IMR-90 (cell line): Measurements from ENCODE around the gene CYP11A1. TPM values are rescaled to one million over a fixed set of nuclear protein-coding genes. Genes with fewer than 3 reads are reported as not detected.
A peak's percentile ranks its signal among the peaks of the same experiment; 100 is the strongest.

ENCODE experiments used
- ATAC-seq: fragments of 200-7000 bp; cut with Tn5 transposase; 2 replicates; pipeline ENCODE4 v1.9.1; 2020; ENCODE audit warnings: low read depth, mild to moderate bottlenecking, moderate library complexity
- BruUV-seq: library from RNA; stranded (reverse); fragments of 400-500 nt; replicated peaks from 2 replicates; lab custom pipeline; 2021; lab: Mats Ljungman, UMichigan
- CTCF ChIA-PET: fragments of 300-600 bp; formaldehyde crosslinking; extraction: SDS; loops from one replicate; lab custom pipeline; 2021; ENCODE audit warnings: antibody characterized with exemption; lab: Yijun Ruan, JAX
- POLR2A ChIA-PET: fragments of 300-600 bp; sonication (Branson Sonifier 250); formaldehyde crosslinking; loops from one replicate; lab custom pipeline; 2022; ENCODE audit warnings: antibody characterized with exemption; ENCODE audit not compliant: unreplicated experiment; lab: Charles Lee
- DNase-seq: peaks from one replicate; pipeline ENCODE4 v3.0.0; 2013
- H2AFZ ChIP-seq: replicated peaks from 2 replicates; pipeline ENCODE3; 2013; ENCODE audit warnings: low read length, mild to moderate bottlenecking; ENCODE audit not compliant: poor library complexity
- H2AK5ac ChIP-seq: 2 replicates; pipeline ENCODE4 v1.6.1; 2013; ENCODE audit warnings: low read depth, low read length, inconsistent platforms
- H2AK9ac ChIP-seq: replicated peaks from 2 replicates; pipeline ENCODE3; 2013; ENCODE audit warnings: mild to moderate bottlenecking, low read depth, low read length, moderate library complexity; ENCODE audit not compliant: poor library complexity
- H2BK120ac ChIP-seq: 2 replicates; pipeline ENCODE4 v1.6.1; 2013; ENCODE audit warnings: low read depth, low read length, inconsistent platforms
- H2BK15ac ChIP-seq: 3 replicates; pipeline ENCODE4 v1.6.1; 2013; ENCODE audit warnings: low read depth, low read length, inconsistent platforms
- H2BK20ac ChIP-seq: 2 replicates; pipeline ENCODE4 v1.6.1; 2013; ENCODE audit warnings: low read depth, mild to moderate bottlenecking, inconsistent platforms, low read length, moderate library complexity
- H2BK5ac ChIP-seq: 2 replicates; pipeline ENCODE4 v1.6.1; 2013; ENCODE audit warnings: mild to moderate bottlenecking, low read depth, low read length, inconsistent platforms; ENCODE audit not compliant: poor library complexity, severe bottlenecking
- H3K14ac ChIP-seq: replicated peaks from 2 replicates; pipeline ENCODE4 v1.6.1; 2013; ENCODE audit warnings: low read depth, low read length, inconsistent platforms
- H3K18ac ChIP-seq: 2 replicates; pipeline ENCODE4 v1.6.1; 2013; ENCODE audit warnings: low read depth, low read length, control low read depth
- H3K23ac ChIP-seq: 2 replicates; pipeline ENCODE4 v1.6.1; 2013; ENCODE audit warnings: low read depth, low read length, inconsistent platforms
- H3K27ac ChIP-seq: 2 replicates; pipeline ENCODE4 v1.5.1; 2013; ENCODE audit warnings: mild to moderate bottlenecking, control low read depth, low read length; ENCODE audit not compliant: insufficient read depth
- H3K27me3 ChIP-seq: 2 replicates; pipeline ENCODE4 v1.6.1; 2013; ENCODE audit warnings: low read length; ENCODE audit not compliant: control insufficient read depth, insufficient read depth
- H3K36me3 ChIP-seq: 2 replicates; pipeline ENCODE4 v1.6.1; 2013; ENCODE audit warnings: low read length, mixed read lengths; ENCODE audit not compliant: control insufficient read depth, insufficient read depth
- H3K4ac ChIP-seq: 2 replicates; pipeline ENCODE4 v1.6.1; 2013; ENCODE audit warnings: low read depth, low read length, inconsistent platforms
- H3K4me1 ChIP-seq: 2 replicates; pipeline ENCODE4 v1.6.1; 2013; ENCODE audit warnings: low read length, mixed read lengths; ENCODE audit not compliant: control insufficient read depth, insufficient read depth
- H3K4me2 ChIP-seq: 2 replicates; pipeline ENCODE4 v1.6.1; 2013; ENCODE audit warnings: low read depth, mild to moderate bottlenecking, control low read depth, low read length, moderate library complexity
- H3K4me3 ChIP-seq: 2 replicates; pipeline ENCODE4 v1.5.1; 2013; ENCODE audit warnings: low read depth, mild to moderate bottlenecking, control low read depth, low read length, moderate library complexity; ENCODE audit not compliant: insufficient read depth
- H3K56ac ChIP-seq: 2 replicates; pipeline ENCODE4 v1.6.1; 2013; ENCODE audit warnings: low read length, inconsistent platforms; ENCODE audit not compliant: insufficient read depth; ENCODE audit errors: extremely low read depth
- H3K79me1 ChIP-seq, 2 experiments: 2 replicates each; pipeline ENCODE4 v1.6.1; 2013; ENCODE audit warnings: low read length in 2 of 2, inconsistent platforms in 1 of 2, low read depth in 1 of 2
- H3K9ac ChIP-seq: 2 replicates; pipeline ENCODE4 v1.6.1; 2013; ENCODE audit warnings: low read depth, low read length, control low read depth
- H3K9me1 ChIP-seq: 2 replicates; pipeline ENCODE4 v1.6.1; 2013; ENCODE audit warnings: low read length, inconsistent platforms; ENCODE audit not compliant: insufficient read depth
- H3K9me3 ChIP-seq: 2 replicates; pipeline ENCODE4 v1.6.1; 2013; ENCODE audit warnings: low read length; ENCODE audit not compliant: control insufficient read depth, insufficient read depth
- H4K20me1 ChIP-seq: 2 replicates; pipeline ENCODE4 v1.6.1; 2013; ENCODE audit warnings: low read length, inconsistent platforms; ENCODE audit not compliant: insufficient read depth
- H4K5ac ChIP-seq: 2 replicates; pipeline ENCODE4 v1.6.1; 2013; ENCODE audit warnings: mild to moderate bottlenecking, low read depth, low read length, control low read depth
- H4K8ac ChIP-seq, 2 experiments: 2 replicates each; pipeline ENCODE4 v1.6.1; 2013; ENCODE audit warnings: low read depth in 2 of 2, low read length in 2 of 2, control low read depth in 1 of 2, inconsistent platforms in 1 of 2
- H4K91ac ChIP-seq: 2 replicates; pipeline ENCODE4 v1.6.1; 2013; ENCODE audit warnings: low read depth, low read length, inconsistent platforms; ENCODE audit not compliant: insufficient read depth
- FOS ChIP-seq: fragments of 150-350 bp; IDR thresholded peaks from 2 replicates; pipeline ENCODE4 v1.6.1; 2016; ENCODE audit warnings: low read depth, low read length
- RAD21 ChIP-seq: IDR thresholded peaks from 2 replicates; pipeline ENCODE4 v1.6.1; 2012; ENCODE audit warnings: low read length, improper control_type of control experiment
- RFX5 ChIP-seq: IDR thresholded peaks from 2 replicates; pipeline ENCODE4 v1.8.0; 2012; ENCODE audit warnings: low read depth, mild to moderate bottlenecking, low read length, moderate library complexity
- SMC3 ChIP-seq: fragments of 150-350 bp; IDR thresholded peaks from 2 replicates; pipeline ENCODE4 v1.6.1; 2016; ENCODE audit warnings: low read depth, mild to moderate bottlenecking, antibody characterized with exemption, low read length, moderate library complexity
- USF2 ChIP-seq: fragments of 150-350 bp; IDR thresholded peaks from 2 replicates; pipeline ENCODE4 v1.6.1; 2017; ENCODE audit warnings: mild to moderate bottlenecking, antibody characterized with exemption, low read length, low read depth
- WGBS, 2 experiments: methylation state at CpG; one replicate each; pipeline versions ENCODE4 v1.1.5 to v1.1.7; 2013; ENCODE audit warnings: missing lambda C conversion rate in 2 of 2; ENCODE audit not compliant: insufficient read length in 1 of 2; ENCODE audit errors: extremely low coverage in 2 of 2; 5-methylcytosine and 5-hydroxymethylcytosine counted together
- dilution Hi-C: fragments of 300-500 bp; cut with HindIII; formaldehyde crosslinking; loops from one replicate; pipeline ENCODE4 v1.14.3; 2018; ENCODE audit warnings: low sequenced_read_pairs; ENCODE audit not compliant: unreplicated experiment
- in situ Hi-C: fragments of 300-500 bp; cut with MboI; formaldehyde crosslinking; loops from 3 replicates; pipeline ENCODE4 v1.14.3; 2019; ENCODE audit warnings: low sequenced_read_pairs, inconsistent platforms, mixed read lengths
- intact Hi-C: fragments of 100-400 bp; cut with micrococcal nuclease; formaldehyde crosslinking; loops from 2 replicates; pipeline ENCODE4 v1.10.0; 2022
- polyA plus RNA-seq, 3 experiments: library from polyadenylated mRNA; depleted of rRNA; stranded (reverse); fragments of >200 nt; gene quantifications; 2 replicates each; pipeline ENCODE4 v1.2.3, GENCODE V29; 2012; ENCODE audit warnings: low replicate concordance in 1 of 3
- total RNA-seq: library from RNA; depleted of rRNA; stranded (reverse); fragments of >200 nt; gene quantifications from 2 replicates; pipeline ENCODE4 v1.2.3, GENCODE V29; 2012
- TF ChIP-seq, protein P1 (sequence below): conservative IDR thresholded peaks from 2 replicates; pipeline ENCODE4 v1.5.1; 2012; ENCODE audit warnings: mild to moderate bottlenecking, low read depth, low read length, improper control_type of control experiment

Gene CYP11A1
- total and polyA plus RNA-seq, 2 of the 4 experiments (the other 2 are of a cell fraction) = 0.18 to 0.50 TPM

DNA sequence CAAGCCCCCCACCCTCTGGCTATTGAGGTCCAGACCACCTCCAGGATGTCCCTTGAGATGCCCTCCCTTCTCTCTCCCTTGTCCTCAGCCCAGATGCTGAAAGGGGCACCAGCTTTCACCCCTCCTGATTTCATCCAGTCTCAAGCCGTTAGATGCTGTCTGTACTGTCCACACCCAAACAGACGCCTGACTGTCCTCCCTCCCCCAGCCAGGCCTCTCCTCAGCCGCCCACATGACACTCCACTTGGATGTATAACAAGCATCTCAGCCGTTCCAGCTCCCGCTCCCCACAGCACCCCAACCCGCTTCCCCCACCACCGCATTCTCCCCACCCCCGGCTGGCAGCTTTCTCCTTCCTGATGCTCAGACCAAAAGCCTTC, 25.0 kb upstream of the CYP11A1 start:
- H3K14ac ChIP-seq = peak overlapping the region; percentile 89
- no peaks in the 10 kb centered on the region for H3K36me3 ChIP-seq
- peak overlapping the region; percentile 90 for H3K18ac ChIP-seq
- peak overlapping the region; percentile 92 for H2AFZ ChIP-seq
- peaks cover 31% of the 10 kb centered on the region for H3K4me1 ChIP-seq
- no peak overlapping the region for H3K27ac ChIP-seq
- peak overlapping the region; percentile 92 for H3K4ac ChIP-seq
- peaks cover 0 to 10% of the 10 kb centered on the region in 2 experiments; a peak in 1 of 4 replicates for H3K79me1 ChIP-seq
- H3K9me1 ChIP-seq = peaks cover 30% of the 10 kb centered on the region
- peak overlapping the region; percentile 83 for H4K91ac ChIP-seq
- ATAC-seq (peak; percentile 75), DNase-seq (peak; percentile 48)
- no peaks in the 10 kb centered on the region for H4K20me1 ChIP-seq
- no peaks in the 10 kb centered on the region for H3K9me3 ChIP-seq
- intact Hi-C loops (no loop called here), in situ Hi-C loops (no loop called here), dilution Hi-C loops (no loop called here)
- H2BK20ac ChIP-seq = peak overlapping the region; percentile 62
- H3K23ac ChIP-seq = 0 out of 2 replicates have a peak overlapping the region, but pooled peaks have one; percentile 5
- ChIA-PET POLR2A (no interaction called here), CTCF (interaction anchor here (2.8 kb wide), 1 partner anchor 10 kb away, joined by 11 read pairs; no protein-coding TSS in a partner anchor)
- no peak overlapping the region for H3K4me3 ChIP-seq
- WGBS, 2 experiments = 23% methylated on average over 6 of the region's 8 CpGs; no CpG with 5 or more reads in 1 of the 2 experiments
- no TSS peak for BruUV-seq
- H4K5ac ChIP-seq = peak overlapping the region; percentile 91
- peak overlapping the region; percentile 98 for H2AK5ac ChIP-seq
- peak overlapping the region; percentile 74 for H2AK9ac ChIP-seq
- TF ChIP-seq SMC3 = no peak
- TF ChIP-seq, protein P1, sequence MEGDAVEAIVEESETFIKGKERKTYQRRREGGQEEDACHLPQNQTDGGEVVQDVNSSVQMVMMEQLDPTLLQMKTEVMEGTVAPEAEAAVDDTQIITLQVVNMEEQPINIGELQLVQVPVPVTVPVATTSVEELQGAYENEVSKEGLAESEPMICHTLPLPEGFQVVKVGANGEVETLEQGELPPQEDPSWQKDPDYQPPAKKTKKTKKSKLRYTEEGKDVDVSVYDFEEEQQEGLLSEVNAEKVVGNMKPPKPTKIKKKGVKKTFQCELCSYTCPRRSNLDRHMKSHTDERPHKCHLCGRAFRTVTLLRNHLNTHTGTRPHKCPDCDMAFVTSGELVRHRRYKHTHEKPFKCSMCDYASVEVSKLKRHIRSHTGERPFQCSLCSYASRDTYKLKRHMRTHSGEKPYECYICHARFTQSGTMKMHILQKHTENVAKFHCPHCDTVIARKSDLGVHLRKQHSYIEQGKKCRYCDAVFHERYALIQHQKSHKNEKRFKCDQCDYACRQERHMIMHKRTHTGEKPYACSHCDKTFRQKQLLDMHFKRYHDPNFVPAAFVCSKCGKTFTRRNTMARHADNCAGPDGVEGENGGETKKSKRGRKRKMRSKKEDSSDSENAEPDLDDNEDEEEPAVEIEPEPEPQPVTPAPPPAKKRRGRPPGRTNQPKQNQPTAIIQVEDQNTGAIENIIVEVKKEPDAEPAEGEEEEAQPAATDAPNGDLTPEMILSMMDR = no peak
- peak; percentile 42; the same call in 1 of the 2 replicates for TF ChIP-seq USF2
- TF ChIP-seq FOS = no peak
- 0 out of 2 replicates have a peak, but pooled peaks have one; percentile 8 for TF ChIP-seq RAD21
- no peak for TF ChIP-seq RFX5
- peak overlapping the region; percentile 39 for H3K4me2 ChIP-seq
- peak overlapping the region; percentile 93 for H2BK120ac ChIP-seq
- H3K9ac ChIP-seq = peak overlapping the region; percentile 21; the same call in 1 of the 2 replicates
- no peaks in the 10 kb centered on the region for H3K27me3 ChIP-seq
- H3K56ac ChIP-seq = no peak overlapping the region
- peak overlapping the region; percentile 91 for H2BK5ac ChIP-seq
- H2BK15ac ChIP-seq = peak overlapping the region; percentile 95; the same call in 1 of the 3 replicates
- H4K8ac ChIP-seq = peak overlapping the region; percentile 27 to 97; a peak in 3 of 4 replicates
